8988T (cell line): Measurements from ENCODE around the gene SLC38A6.

Experiments used
- DNase-seq: peaks from one replicate; pipeline ENCODE4 v3.0.0; 2011

The SLC38A6 gene

GRCh38 chr14:60981633-60982455 lies 799 bp downstream of the SLC38A6 start:
- DNase-seq: no peak

- no peak for DNase-seq
These were observed 3.2 kb downstream of the SLC38A6 start for GRCh38 chr14:60984196-60984595.

GRCh38 chr14:60986500-60986899 lies 5.5 kb downstream of the SLC38A6 start:
- DNase-seq: no peak

GRCh38 chr14:60989599-60989998 lies 8.6 kb downstream of the SLC38A6 start:
- no peak for DNase-seq

GRCh38 chr14:60998617-60999016 lies 17.6 kb downstream of the SLC38A6 start:
- DNase-seq: no peak

GRCh38 chr14:60999536-60999935 lies 18.5 kb downstream of the SLC38A6 start:
- DNase-seq: no peak

GRCh38 chr14:61003571-61003970 lies 22.5 kb downstream of the SLC38A6 start:
- no peak for DNase-seq

- DNase-seq: no peak
These were observed 38.5 kb downstream of the SLC38A6 start for GRCh38 chr14:61019537-61019936.

- no peak for DNase-seq
These were observed 44.5 kb downstream of the SLC38A6 start for GRCh38 chr14:61025251-61026223.

- DNase-seq: no peak
These were observed 45.5 kb downstream of the SLC38A6 start for GRCh38 chr14:61026526-61026925.

GRCh38 chr14:61031026-61031425 lies 50.0 kb downstream of the SLC38A6 start:
- DNase-seq: no peak

GRCh38 chr14:61033054-61033453 lies 52.0 kb downstream of the SLC38A6 start:
- DNase-seq: no peak

GRCh38 chr14:61033855-61034254 lies 52.8 kb downstream of the SLC38A6 start:
- DNase-seq: no peak

- no peak for DNase-seq
These were observed 53.5 kb downstream of the SLC38A6 start for GRCh38 chr14:61034416-61035120.

- DNase-seq: no peak
These were observed 56.2 kb downstream of the SLC38A6 start for GRCh38 chr14:61037215-61037614.

GRCh38 chr14:61041704-61042103 lies 60.7 kb downstream of the SLC38A6 start:
- no peak for DNase-seq

- no peak for DNase-seq
These were observed 61.2 kb downstream of the SLC38A6 start for GRCh38 chr14:61042220-61042619.

GRCh38 chr14:61043506-61043905 lies 62.5 kb downstream of the SLC38A6 start:
- no peak for DNase-seq

GRCh38 chr14:61047021-61047420 lies 66.0 kb downstream of the SLC38A6 start:
- DNase-seq: no peak

GRCh38 chr14:61048640-61049039 lies 67.6 kb downstream of the SLC38A6 start:
- no peak for DNase-seq

GRCh38 chr14:61050417-61050816 lies 69.4 kb downstream of the SLC38A6 start:
- DNase-seq: no peak

- no peak for DNase-seq
These were observed 70.0 kb downstream of the SLC38A6 start for GRCh38 chr14:61051051-61051450.

- DNase-seq: no peak
These were observed 70.6 kb downstream of the SLC38A6 start for GRCh38 chr14:61051621-61052020.
